ENCODE data around the gene OR2A42.
"Not testable (repeated sequence)": the region's sequence is repeated elsewhere in the genome, so short reads cannot be mapped to it uniquely, and the experiment has no call there.

The OR2A42 gene

DNA sequence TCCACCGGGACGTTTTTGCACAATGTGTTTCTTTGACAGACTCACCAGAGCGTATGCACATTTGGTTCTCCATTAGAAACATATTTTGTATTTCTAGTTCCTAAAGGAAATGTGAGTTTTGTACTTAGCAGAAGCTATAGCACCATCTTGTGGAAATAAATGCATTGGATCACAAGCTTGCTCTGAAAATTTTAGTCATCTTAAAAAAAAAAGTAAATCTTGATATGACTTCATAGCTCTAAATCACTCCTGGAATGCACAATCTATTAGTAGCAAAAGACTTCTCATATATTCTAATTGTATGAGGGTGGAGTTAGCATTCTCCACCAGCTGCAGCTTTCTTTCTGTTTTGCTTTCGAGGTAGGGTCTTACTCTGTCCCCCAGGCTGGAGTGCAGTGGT lies 20.3 kb downstream of the OR2A42 start:
- not testable (repeated sequence) for DNase-seq

DNA sequence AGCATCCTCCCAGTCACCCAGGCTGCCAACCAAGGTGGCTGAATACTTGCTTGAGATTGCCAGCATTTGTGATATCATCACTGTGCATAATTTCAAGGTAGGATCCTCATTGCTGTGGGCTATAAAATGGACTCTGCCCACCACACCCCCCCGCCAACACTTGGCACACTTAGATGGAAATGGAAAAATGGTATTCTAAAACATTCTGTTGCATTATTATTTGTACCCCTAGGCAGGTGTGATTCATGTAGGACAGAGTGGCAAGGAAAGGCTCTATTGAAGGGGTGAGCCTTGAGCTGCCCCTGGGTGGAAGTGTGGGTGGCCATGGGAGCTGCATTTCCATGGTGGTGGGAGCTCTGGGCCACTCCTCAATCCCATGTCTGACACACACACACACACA lies 20.8 kb downstream of the OR2A42 start:
- DNase-seq: not testable (repeated sequence)

DNA sequence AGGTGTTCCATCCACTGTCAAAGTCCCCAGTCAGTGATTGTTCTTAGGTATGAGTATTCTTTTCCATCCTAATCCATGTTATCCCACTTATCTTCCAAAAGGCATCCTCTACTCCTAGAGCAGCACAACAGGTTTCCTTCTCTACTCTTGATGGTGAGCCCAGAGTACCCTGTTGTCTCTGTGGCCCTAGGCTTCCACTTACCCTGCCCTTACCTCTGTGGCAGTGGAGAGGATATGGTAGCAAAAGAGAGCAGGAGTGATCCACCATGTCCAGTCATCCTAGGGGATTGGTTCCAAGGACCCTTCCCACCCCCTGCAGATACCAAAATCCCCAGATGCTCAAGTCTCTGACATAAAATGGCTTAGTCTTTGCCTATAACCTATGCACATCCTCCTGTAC lies 22.2 kb downstream of the OR2A42 start:
- DNase-seq: not testable (repeated sequence)

DNA sequence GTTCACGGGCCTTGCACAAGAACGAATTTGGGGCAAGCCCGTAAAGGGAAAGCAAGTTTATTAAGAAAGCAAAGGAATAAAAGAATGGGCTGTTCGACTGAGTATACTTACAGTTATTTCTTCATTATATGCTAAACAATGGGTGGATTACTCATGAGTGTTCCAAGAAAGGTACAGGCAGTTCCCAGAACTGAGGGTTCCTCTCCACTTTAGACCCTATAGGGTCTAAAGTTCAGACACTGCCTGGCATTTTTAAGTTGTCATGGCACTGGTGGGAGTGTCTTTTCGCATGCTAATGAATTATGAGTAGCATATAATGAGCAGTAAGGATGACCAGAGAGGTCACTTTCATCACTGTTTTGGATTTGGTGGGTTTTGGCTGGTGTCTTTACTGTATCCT lies 34.1 kb downstream of the OR2A42 start:
- DNase-seq: not testable (repeated sequence)

DNA sequence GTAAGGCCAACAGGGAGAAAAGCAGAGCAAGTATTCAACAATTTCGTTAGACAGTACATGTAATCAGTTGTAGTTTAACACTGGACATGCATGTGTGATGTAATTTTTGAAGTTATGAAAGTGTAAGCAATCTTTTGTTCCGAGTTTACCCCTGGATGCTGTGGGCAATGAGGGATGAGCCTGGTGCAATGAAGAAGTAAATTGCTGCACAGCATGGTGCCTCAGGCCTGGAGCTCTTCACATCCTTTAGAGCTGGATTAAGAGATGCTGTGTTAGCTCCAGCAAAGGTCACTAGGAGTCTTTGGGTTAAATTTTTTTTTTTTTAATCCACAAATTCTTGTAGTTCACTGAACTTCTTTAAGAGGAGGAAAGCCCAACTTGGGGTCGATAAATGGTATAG lies 36.3 kb downstream of the OR2A42 start:
- not testable (repeated sequence) for DNase-seq

DNA sequence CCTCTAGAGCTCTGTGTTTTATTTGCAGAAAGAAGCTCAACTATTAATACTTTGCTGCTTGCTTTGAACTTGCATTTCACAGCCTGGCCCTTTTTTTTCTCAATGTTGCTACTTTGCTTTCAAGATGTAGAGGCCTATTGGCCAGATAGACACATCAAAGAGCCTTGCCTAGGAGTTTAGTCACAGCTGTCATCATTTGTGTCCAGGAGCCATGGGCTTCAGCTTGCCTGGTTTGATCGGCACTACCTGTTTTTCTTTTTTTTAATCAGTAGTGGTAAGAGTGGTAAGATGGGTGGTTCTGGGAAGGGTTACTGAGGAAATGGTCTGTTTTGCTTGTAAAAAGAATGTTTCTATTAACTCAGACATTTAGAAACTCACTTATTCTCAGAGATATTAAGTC lies 37.4 kb downstream of the OR2A42 start:
- DNase-seq: not testable (repeated sequence)

DNA sequence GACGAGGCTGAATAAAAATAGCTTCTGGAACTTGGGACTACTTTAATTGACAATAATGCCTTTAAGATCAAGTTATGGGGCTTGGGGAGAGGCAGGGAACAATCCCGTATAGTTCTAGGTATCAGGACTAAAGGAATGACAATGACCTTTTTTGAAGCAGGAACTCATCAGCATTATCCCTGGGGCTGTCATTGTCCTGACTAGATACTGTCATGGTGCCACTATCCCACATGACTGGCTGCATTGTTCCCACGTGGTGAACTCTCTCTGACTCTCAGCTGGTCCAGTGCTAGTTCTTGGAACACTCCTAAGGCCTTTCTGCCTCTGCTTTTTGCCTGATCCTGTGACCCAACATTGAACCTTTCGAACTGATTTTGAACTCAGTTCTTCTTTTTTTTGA lies 40.5 kb downstream of the OR2A42 start:
- not testable (repeated sequence) for DNase-seq

DNA sequence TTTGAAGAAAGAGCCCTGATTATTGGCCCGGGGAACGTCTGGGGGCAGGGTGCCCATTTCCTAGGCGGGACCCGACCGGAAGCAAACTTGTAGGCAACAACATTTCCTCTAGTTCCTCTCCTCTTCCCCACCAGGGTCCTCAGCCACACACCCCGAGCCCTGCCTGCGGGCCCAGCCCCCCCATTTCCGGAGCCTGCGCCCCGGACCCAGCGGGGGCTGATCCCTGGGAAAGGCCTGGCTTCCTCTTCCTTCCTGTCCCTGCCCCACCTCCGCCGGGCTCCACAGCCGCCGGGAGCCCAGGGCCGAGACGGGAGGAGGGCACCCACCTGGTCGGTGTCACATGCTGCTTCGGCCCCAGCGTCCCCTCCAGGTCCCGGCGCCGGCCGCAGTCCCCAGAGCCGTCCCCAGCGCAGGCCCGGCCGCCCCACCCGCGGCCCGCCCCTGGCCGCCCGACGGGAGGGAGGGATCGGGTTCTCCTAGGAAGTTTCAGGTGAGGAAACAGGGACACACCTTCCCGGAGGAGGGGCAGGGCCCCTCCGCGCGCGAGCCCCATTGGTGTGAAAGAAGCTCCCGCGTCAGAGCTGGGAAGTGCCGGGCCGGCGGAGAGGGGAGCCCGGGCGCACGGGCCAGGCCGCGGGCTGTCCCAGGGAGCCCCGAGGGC lies 44.1 kb downstream of the OR2A42 start, which contains the start of gene ARHGEF35:
Gene ARHGEF35, minus strand, starts transcription at position 622 of the 661 bp plus-strand sequence. CDS start 7,450 bp downstream, outside the sequence.
- not testable (repeated sequence) for DNase-seq

DNA sequence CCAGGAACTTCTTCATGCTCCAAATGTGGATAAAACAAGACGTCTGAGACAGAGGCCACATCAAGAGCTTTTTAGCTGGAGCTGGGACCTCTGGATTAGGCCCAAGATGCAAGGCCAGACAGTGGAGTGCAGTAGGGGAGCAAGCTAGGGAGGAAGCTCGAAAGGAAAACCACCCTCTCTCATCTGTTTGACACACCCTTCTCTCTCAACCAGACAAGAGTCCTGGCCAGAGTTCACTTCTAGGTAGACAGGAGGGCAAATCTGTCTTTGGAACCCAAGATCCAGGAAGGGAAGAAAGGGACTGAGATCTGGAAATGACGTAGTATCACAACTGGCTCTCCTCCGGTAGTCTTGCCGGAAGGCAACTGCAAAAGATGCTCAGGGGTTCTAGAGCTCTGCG lies 45.0 kb downstream of the OR2A42 start:
- not testable (repeated sequence) for DNase-seq

DNA sequence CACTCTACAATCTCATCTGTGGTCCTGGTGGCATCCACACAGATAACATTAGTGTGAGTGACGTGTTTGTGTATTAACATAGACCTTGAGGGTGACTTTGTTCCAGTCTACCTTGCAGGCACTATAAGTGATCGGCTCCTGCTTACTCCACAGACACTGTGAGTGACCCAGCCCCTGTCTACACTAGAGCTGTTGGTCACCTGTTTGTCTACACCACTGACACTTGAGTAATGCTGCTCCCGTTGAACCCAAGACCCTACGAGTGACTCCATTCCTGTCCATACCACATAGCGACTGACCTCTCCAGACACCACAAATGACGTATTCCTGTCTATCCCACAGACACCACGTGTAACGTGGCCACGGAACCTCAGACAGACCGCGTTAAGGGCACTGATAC lies 45.6 kb downstream of the OR2A42 start:
- not testable (repeated sequence) for DNase-seq

DNA sequence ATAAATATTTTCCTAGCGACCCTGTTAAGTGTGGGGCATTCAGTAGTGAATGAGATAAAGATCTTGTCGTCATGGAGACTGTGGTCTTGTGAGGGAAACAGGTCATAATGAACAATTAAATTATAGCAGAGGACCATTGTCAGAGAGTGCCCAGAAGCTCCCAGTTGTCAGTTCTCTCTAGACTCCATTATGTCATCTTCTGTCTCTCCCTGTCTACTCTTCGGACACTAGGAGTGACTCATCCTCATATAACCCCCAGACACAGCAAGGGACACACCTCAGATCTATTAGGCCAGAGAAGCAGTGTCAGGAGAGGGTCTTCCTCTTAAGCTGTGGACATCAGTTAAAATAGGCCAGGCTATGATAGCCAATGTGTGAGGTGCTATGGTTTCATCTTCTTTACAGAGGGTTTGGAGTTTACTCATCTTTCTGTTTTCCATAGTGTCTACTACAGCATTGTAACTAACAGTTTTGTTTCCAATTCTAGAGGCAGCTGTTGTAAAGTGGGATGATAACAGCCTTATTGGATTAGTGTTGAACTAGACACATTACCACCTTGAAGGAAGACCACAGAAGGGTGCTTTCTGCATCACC lies 50.7 kb downstream of the OR2A42 start:
- DNase-seq: not testable (repeated sequence)

DNA sequence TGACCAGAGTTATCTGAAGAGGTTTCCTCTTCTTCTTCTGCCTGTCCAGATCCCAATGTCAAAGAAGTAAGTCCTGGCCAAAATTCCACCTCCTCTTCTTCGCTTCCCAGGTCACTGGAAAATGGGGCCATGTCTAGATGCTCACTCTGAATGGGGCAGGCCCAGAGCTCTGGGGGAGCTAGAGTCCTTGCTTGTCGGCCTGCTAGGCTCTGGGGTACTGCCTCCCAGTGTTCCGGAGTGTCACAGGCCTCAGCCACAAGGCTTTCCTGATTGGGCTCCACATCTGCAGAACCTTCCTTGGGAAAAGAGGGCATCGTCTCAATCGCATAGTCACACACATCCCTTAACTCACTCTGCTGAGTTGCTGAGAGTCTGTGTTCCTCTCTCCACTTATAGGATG lies 51.6 kb downstream of the OR2A42 start:
- DNase-seq: not testable (repeated sequence)

DNA sequence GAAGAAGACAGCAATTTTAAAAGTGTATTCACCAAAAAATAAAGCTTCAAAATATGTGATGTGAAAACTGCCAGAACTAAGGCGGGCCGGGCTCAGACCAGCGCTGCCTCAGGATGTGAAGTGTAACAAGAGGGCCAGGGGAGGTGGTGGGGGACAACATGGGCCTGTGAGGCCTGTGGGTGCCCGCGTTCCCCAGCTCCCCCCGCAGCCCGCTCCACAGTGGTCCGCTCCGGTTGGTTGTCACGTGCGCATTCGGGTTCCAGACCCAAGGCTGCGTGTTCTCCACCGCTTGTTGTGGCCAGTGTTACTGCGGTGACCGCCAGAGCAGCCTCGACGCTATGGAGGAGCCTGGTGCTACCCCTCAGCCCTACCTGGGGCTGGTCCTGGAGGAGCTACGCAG lies 56.2 kb downstream of the OR2A42 start, which contains the start of gene CTAGE4:
Gene CTAGE4, plus strand, starts transcription at position 301 of the 400 bp plus-strand sequence. Its CDS starts 38 bp downstream, at position 339.
- not testable (repeated sequence) for DNase-seq

DNA sequence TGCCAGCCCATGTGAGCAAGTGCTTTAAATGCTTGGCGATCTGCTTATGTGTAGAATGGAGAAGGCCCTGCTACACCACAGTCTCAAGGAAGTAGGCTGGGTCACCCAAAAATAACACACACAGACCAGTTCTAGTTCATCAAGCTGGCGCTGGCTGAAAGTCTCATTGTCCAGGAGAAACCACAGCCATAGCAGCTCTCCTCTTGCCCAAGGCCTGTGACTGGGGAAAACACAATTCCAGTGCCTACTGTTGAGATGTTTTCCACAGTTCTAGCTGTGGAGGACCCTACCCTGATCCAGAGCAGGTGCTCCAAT lies 60.3 kb downstream of the OR2A42 start:
- not testable (repeated sequence) for DNase-seq

DNA sequence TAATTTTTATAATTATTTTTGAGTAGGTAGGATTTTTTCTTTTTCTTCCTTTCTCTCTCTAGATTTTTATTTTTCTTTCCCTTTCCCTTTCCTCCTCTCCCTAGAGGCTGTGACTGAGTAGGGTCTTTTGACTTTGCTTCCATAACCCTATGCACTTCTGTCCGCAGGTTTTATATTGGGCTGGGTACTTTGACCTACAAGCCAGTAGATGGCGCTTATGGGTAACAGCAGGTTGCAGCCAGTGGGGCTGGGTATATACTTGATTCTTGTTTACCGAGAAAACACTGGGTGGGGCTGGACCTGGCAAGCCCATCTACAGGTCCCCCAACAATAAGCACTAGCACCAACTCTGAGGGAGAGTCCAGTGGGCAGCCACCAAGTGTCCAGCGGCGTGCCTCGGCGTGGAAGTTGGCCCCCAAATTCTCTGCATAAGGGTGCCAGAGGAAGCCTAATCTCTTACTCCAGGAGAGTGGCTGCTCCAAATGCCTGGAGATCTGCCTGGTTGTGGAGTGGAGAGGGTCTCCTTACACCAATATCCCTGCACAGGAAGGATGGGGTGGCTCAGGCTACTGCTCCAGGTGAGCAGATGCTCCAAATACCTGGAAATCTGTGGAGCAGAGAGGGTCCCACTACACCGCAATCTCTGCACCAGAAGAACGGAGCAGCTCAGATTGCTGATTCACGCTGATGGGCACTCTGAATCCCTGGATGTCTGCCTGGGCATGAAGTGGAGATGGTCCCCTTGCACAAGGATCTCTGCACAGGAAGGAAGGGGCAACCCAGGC lies 60.8 kb downstream of the OR2A42 start:
- DNase-seq: peak; percentile 12

All from NCI-H146 (cell line).